ENCODE data around the gene GPATCH8. TPM values are rescaled to one million over a fixed set of nuclear protein-coding genes. Genes with fewer than 3 reads are reported as not detected.
"Not testable (repeated sequence)": the region's sequence is repeated elsewhere in the genome, so short reads cannot be mapped to it uniquely, and the experiment has no call there.

GPATCH8 gene
- total and polyA plus RNA-seq, 2 donors (not counting 3 experiments of a cell fraction or from before 2014, with no cell fraction given), result 14.6 to 35.3 TPM

- H3K36me3 ChIP-seq (ENCODE audit: control insufficient read depth in 2 of 2, extremely low read depth in 1 of 2, insufficient read depth in 2 of 2, low read length in 2 of 2); H2AFZ ChIP-seq (ENCODE audit: low read depth, low read length); H3K4me2 ChIP-seq (ENCODE audit: insufficient read depth, low read length); intact Hi-C loops (cut with micrococcal nuclease); H3K9me1 ChIP-seq (replicated peaks; ENCODE audit: control insufficient read depth, extremely low read depth, insufficient read depth, low read length); H3K4me1 ChIP-seq (ENCODE audit: control insufficient read depth, extremely low read depth, insufficient read depth, low read length); H3K9ac ChIP-seq (replicated peaks; ENCODE audit: extremely low read depth, insufficient read depth, low read length); H3K9me3 ChIP-seq (replicated peaks; ENCODE audit: control insufficient read depth, insufficient read depth, low read length); H3K79me2 ChIP-seq (ENCODE audit: control insufficient read depth, insufficient read depth, low read length); H3K4me3 ChIP-seq (replicated peaks in 1 of 3; ENCODE audit: insufficient read depth in 1 of 3, low read depth in 1 of 3, low read length in 3 of 3); BruUV-seq (replicated peaks); H3K27me3 ChIP-seq (ENCODE audit: control insufficient read depth in 2 of 2, insufficient read depth in 2 of 2, low read length in 2 of 2); H4K20me1 ChIP-seq (replicated peaks; ENCODE audit: control insufficient read depth, extremely low read depth, insufficient read depth, low read length); DNase-seq (ENCODE audit: low read depth, low spot score); FAIRE-seq; dilution Hi-C loops (cut with MboI; ENCODE audit: extremely low pct_ligation_motif_present, low sequenced_read_pairs); H3K27ac ChIP-seq (ENCODE audit: insufficient read depth, low read depth, low read length); POLR2A ChIA-PET: not testable (repeated sequence)
- CTCF ChIA-PET, result interaction anchor here (0.8 to 1.7 kb wide), 8 partner anchors 8 to 148 kb away, joined by 3 to 18 read pairs (median 4); partner anchors contain the start of genes FAM171A2 and GPATCH8
Observed at GRCh38 chr17:44511241-44512134, 8.3 kb upstream of the GPATCH8 start.

GRCh38 chr17:44506939-44507604 lies 3.9 kb upstream of the GPATCH8 start:
- H3K27me3 ChIP-seq (ENCODE audit: control insufficient read depth in 2 of 2, insufficient read depth in 2 of 2, low read length in 2 of 2); H3K9ac ChIP-seq (replicated peaks; ENCODE audit: extremely low read depth, insufficient read depth, low read length); H3K4me2 ChIP-seq (ENCODE audit: insufficient read depth, low read length); intact Hi-C loops (cut with micrococcal nuclease); H4K20me1 ChIP-seq (replicated peaks; ENCODE audit: control insufficient read depth, extremely low read depth, insufficient read depth, low read length); CTCF ChIA-PET; H3K79me2 ChIP-seq (ENCODE audit: control insufficient read depth, insufficient read depth, low read length); H3K4me3 ChIP-seq (replicated peaks in 1 of 3; ENCODE audit: insufficient read depth in 1 of 3, low read depth in 1 of 3, low read length in 3 of 3); H3K36me3 ChIP-seq (ENCODE audit: control insufficient read depth in 2 of 2, extremely low read depth in 1 of 2, insufficient read depth in 2 of 2, low read length in 2 of 2); FAIRE-seq; BruUV-seq (replicated peaks); H3K9me1 ChIP-seq (replicated peaks; ENCODE audit: control insufficient read depth, extremely low read depth, insufficient read depth, low read length); DNase-seq (ENCODE audit: low read depth, low spot score); dilution Hi-C loops (cut with MboI; ENCODE audit: extremely low pct_ligation_motif_present, low sequenced_read_pairs); H3K27ac ChIP-seq (ENCODE audit: insufficient read depth, low read depth, low read length); H3K9me3 ChIP-seq (replicated peaks; ENCODE audit: control insufficient read depth, insufficient read depth, low read length); H3K4me1 ChIP-seq (ENCODE audit: control insufficient read depth, extremely low read depth, insufficient read depth, low read length); H2AFZ ChIP-seq (ENCODE audit: low read depth, low read length): not testable (repeated sequence)
- POLR2A ChIA-PET, result interaction anchor here (0.7 kb wide), 1 partner anchor 162 kb away, joined by 3 read pairs; the partner anchor contains the start of gene GRN

Data from endothelial cell of umbilical vein (primary cell).